ENCODE measurements around the gene CA5A.
A peak's percentile ranks its signal among the peaks of the same experiment; 100 is the strongest.
"Not testable (repeated sequence)": the region's sequence is repeated elsewhere in the genome, so short reads cannot be mapped to it uniquely, and the experiment has no call there.

- TF ChIP-seq CTCF, POLR2AphosphoS5 (IDR thresholded peaks at IDR 0.05): not testable (repeated sequence)
- TF ChIP-seq POLR2A (IDR thresholded peaks at IDR 0.05), result peak; percentile 19
These were observed 67.9 kb downstream of the CA5A start for GRCh38 chr16:87868254-87869029.

Measured in transverse colon (tissue), 4 donors.